ENCODE data around the gene ACAT2.
A peak's percentile ranks its signal among the peaks of the same experiment; 100 is the strongest.

Gene ACAT2

DNA sequence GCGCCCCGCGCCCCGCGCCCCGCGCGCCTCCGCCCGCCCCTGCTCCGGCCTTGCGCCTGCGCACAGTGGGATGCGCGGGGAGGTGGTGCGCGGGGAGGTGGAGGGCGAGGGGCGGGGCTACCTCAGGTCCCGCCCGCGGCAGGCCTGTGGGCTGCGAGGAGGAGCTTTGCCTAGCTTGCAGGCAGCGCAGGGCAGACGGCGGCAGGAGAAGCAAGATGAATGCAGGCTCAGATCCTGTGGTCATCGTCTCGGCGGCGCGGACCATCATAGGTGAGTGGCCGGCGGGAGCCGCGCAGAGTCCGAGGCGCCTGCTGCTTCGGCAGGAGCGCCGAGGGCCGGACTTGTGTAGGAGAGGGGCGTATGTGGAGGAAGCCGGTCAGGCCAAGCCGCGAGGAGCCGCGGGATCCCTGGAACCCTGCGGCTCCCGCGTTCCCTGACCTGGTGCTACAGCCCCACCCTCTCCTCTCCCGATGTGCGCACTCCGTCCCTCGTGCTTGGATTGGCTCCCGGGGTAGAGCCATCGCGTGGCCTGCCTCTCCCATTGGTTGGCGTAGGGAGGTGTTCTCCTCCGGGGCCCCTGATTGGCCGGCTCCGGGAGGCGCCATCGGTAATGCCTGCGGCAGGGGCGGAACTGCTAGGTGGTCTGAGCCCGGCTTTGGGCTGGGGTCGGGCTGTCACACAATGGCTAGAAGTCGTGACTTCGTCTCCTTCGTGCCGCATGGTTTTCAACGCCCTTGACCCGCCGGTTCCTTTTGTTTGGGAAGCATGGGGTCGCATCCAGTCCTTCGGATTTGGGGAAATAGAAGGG lies at the start of gene ACAT2 (continued):
- TF ChIP-seq OVOL3 (tag by site-specific recombination; IDR thresholded peaks at IDR 0.05), result peak; percentile 77; the same call in 1 of the 2 replicates
- no peak for TF ChIP-seq ZNF426 (tag by site-specific recombination; IDR thresholded peaks at IDR 0.05)
- TF ChIP-seq BCL6B (tag by site-specific recombination; IDR thresholded peaks at IDR 0.05), result no peak
- TF ChIP-seq REPIN1 (tag by site-specific recombination; IDR thresholded peaks at IDR 0.05; ENCODE audit: low read depth), result peak; percentile 95
- no peak for TF ChIP-seq ZNF513 (tag by site-specific recombination; IDR thresholded peaks at IDR 0.05)
- TF ChIP-seq INSM2 (tag by site-specific recombination; IDR thresholded peaks at IDR 0.05), result peak; percentile 73
- no peak for TF ChIP-seq YY2 (tag by site-specific recombination; IDR thresholded peaks at IDR 0.05)
- TF ChIP-seq YY1 (tag by site-specific recombination; IDR thresholded peaks at IDR 0.05), result peak; percentile 50; the same call in 1 of the 2 replicates
- TF ChIP-seq ZNF2 (tag by site-specific recombination; IDR thresholded peaks at IDR 0.05), result peak; percentile 91
- TF ChIP-seq KLF16 (tag by site-specific recombination; IDR thresholded peaks at IDR 0.05), result peak; percentile 92
- no peak for TF ChIP-seq ZNF701 (tag by site-specific recombination; IDR thresholded peaks at IDR 0.05)
- no peak for TF ChIP-seq HOXA7 (CRISPR knock-in tag; IDR thresholded peaks at IDR 0.05; ENCODE audit: borderline replicate concordance)
- TF ChIP-seq ZNF133 (tag by site-specific recombination; IDR thresholded peaks at IDR 0.05), result no peak
- TF ChIP-seq ZNF654 (tag by site-specific recombination; IDR thresholded peaks at IDR 0.05; ENCODE audit: low read depth), result no peak
- no peak for TF ChIP-seq ZNF16 (tag by site-specific recombination; IDR thresholded peaks at IDR 0.05; ENCODE audit: low read depth)
- TF ChIP-seq ZNF148 (tag by site-specific recombination; IDR thresholded peaks at IDR 0.05; ENCODE audit: borderline replicate concordance), result no peak
- TF ChIP-seq CTCF (tag by site-specific recombination; IDR thresholded peaks at IDR 0.05), result peak; percentile 46; the same call in 1 of the 2 replicates
- TF ChIP-seq RBAK (tag by site-specific recombination; IDR thresholded peaks at IDR 0.05), result no peak
- TF ChIP-seq, protein P1, sequence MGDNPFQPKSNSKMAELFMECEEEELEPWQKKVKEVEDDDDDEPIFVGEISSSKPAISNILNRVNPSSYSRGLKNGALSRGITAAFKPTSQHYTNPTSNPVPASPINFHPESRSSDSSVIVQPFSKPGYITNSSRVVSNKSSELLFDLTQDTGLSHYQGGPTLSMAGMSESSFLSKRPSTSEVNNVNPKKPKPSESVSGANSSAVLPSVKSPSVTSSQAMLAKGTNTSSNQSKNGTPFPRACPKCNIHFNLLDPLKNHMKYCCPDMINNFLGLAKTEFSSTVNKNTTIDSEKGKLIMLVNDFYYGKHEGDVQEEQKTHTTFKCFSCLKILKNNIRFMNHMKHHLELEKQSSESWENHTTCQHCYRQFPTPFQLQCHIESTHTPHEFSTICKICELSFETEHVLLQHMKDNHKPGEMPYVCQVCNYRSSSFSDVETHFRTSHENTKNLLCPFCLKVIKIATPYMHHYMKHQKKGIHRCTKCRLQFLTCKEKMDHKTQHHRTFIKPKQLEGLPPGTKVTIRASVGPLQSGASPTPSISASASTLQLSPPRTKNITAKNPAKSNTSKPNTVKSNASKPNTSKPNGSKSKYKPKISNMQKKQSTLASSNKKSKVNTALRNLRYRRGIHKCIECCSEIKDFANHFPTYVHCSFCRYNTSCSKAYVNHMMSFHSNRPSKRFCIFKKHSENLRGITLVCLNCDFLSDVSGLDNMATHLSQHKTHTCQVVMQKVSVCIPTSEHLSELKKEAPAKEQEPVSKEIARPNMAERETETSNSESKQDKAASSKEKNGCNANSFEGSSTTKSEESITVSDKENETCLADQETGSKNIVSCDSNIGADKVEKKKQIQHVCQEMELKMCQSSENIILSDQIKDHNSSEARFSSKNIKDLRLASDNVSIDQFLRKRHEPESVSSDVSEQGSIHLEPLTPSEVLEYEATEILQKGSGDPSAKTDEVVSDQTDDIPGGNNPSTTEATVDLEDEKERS (tag by site-specific recombination; IDR thresholded peaks at IDR 0.05), result no peak
- TF ChIP-seq SP7 (tag by site-specific recombination; IDR thresholded peaks at IDR 0.05), result peak; percentile 91
- peak; percentile 37 for TF ChIP-seq ZSCAN4 (tag by site-specific recombination; IDR thresholded peaks at IDR 0.05)
- no peak for TF ChIP-seq ZNF521 (tag by site-specific recombination; IDR thresholded peaks at IDR 0.05)
- no peak for TF ChIP-seq ZNF558 (tag by site-specific recombination; IDR thresholded peaks at IDR 0.05)
- no peak for TF ChIP-seq ZNF311 (tag by site-specific recombination; IDR thresholded peaks at IDR 0.05; ENCODE audit: borderline replicate concordance)
